ENCODE results near the gene AKAP6. TPM values are rescaled to one million over a fixed set of nuclear protein-coding genes. Genes with fewer than 3 reads are reported as not detected.
A peak's percentile ranks its signal among the peaks of the same experiment; 100 is the strongest.
"Not testable (repeated sequence)": the region's sequence is repeated elsewhere in the genome, so short reads cannot be mapped to it uniquely, and the experiment has no call there.

Gene AKAP6
- total and polyA plus RNA-seq, 4 donors, result 0.42 to 3.2 (median 1.7) TPM

- H3K9ac ChIP-seq (ENCODE audit: low read depth in 1 of 2, low read length in 2 of 2), result no peak overlapping the region
- H3K4me1 ChIP-seq (ENCODE audit: control insufficient read depth in 4 of 4, insufficient read depth in 4 of 4, low read length in 3 of 4), result no peaks in the 10 kb centered on the region
- H3K4me3 ChIP-seq (ENCODE audit: low read depth in 1 of 3, low read length in 3 of 3), result no peak overlapping the region
- H3K9me3 ChIP-seq (ENCODE audit: control insufficient read depth in 4 of 4, low read length in 3 of 4), result no peaks in the 10 kb centered on the region
- no peaks in the 10 kb centered on the region for H3K36me3 ChIP-seq (ENCODE audit: control insufficient read depth in 4 of 4, insufficient read depth in 3 of 4, low read depth in 1 of 4, low read length in 3 of 4)
- DNase-seq (ENCODE audit: low spot score), result no peak
- TF ChIP-seq RXRA (IDR thresholded peaks at IDR 0.05) (no peak), FOXA2 (IDR thresholded peaks at IDR 0.05) (no peak), SP1 (IDR thresholded peaks at IDR 0.05) (no peak), HNF4A (conservative IDR thresholded peaks at IDR 0.05) (no peak), RAD21 (IDR thresholded peaks at IDR 0.05) (no peak)
- TF ChIP-seq, protein P1, sequence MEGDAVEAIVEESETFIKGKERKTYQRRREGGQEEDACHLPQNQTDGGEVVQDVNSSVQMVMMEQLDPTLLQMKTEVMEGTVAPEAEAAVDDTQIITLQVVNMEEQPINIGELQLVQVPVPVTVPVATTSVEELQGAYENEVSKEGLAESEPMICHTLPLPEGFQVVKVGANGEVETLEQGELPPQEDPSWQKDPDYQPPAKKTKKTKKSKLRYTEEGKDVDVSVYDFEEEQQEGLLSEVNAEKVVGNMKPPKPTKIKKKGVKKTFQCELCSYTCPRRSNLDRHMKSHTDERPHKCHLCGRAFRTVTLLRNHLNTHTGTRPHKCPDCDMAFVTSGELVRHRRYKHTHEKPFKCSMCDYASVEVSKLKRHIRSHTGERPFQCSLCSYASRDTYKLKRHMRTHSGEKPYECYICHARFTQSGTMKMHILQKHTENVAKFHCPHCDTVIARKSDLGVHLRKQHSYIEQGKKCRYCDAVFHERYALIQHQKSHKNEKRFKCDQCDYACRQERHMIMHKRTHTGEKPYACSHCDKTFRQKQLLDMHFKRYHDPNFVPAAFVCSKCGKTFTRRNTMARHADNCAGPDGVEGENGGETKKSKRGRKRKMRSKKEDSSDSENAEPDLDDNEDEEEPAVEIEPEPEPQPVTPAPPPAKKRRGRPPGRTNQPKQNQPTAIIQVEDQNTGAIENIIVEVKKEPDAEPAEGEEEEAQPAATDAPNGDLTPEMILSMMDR (IDR thresholded peaks at IDR 0.05; ENCODE audit: low read depth, low read length, missing input control), result no peak
- WGBS, result 93% methylated on average over 3 of the region's 3 CpGs
- no peak overlapping the region for H3K27ac ChIP-seq (ENCODE audit: low read depth in 1 of 2, low read length in 2 of 2)
- H3K27me3 ChIP-seq (ENCODE audit: control insufficient read depth in 4 of 4, insufficient read depth in 4 of 4, low read length in 3 of 4), result no peaks in the 10 kb centered on the region
Observed at GRCh38 chr14:32458720-32459119, 129.6 kb downstream of the AKAP6 start.

GRCh38 chr14:32460267-32460666, 131.2 kb downstream of the AKAP6 start:
- no peak for DNase-seq (ENCODE audit: low spot score)
- Histone ChIP-seq H3K27ac (ENCODE audit: low read depth in 1 of 2, low read length in 2 of 2) (no peak overlapping the region), H3K36me3 (ENCODE audit: control insufficient read depth in 4 of 4, insufficient read depth in 3 of 4, low read depth in 1 of 4, low read length in 3 of 4) (no peaks in the 10 kb centered on the region), H3K4me3 (ENCODE audit: low read depth in 1 of 3, low read length in 3 of 3) (no peak overlapping the region), H3K4me1 (ENCODE audit: control insufficient read depth in 4 of 4, insufficient read depth in 4 of 4, low read length in 3 of 4) (no peaks in the 10 kb centered on the region), H3K27me3 (ENCODE audit: control insufficient read depth in 4 of 4, insufficient read depth in 4 of 4, low read length in 3 of 4) (no peaks in the 10 kb centered on the region), H3K9ac (ENCODE audit: low read depth in 1 of 2, low read length in 2 of 2) (no peak overlapping the region), H3K9me3 (ENCODE audit: control insufficient read depth in 4 of 4, low read length in 3 of 4) (no peaks in the 10 kb centered on the region)
- 91% methylated on average over 4 of the region's 4 CpGs for WGBS
- TF ChIP-seq FOXA1 (IDR thresholded peaks at IDR 0.05), result no peak
- TF ChIP-seq GABPA (IDR thresholded peaks at IDR 0.05 in 1 of 2, conservative IDR thresholded peaks at IDR 0.05 in 1 of 2), result no peak
- no peak for TF ChIP-seq YY1 (IDR thresholded peaks at IDR 0.05)
- no peak for TF ChIP-seq NR2F2 (IDR thresholded peaks at IDR 0.05)
- TF ChIP-seq FOXA2 (IDR thresholded peaks at IDR 0.05), result no peak

- H3K9me3 ChIP-seq (ENCODE audit: control insufficient read depth in 4 of 4, low read length in 3 of 4); H3K27me3 ChIP-seq (ENCODE audit: control insufficient read depth in 4 of 4, insufficient read depth in 4 of 4, low read length in 3 of 4); H3K4me3 ChIP-seq (ENCODE audit: low read depth in 1 of 3, low read length in 3 of 3); H3K4me1 ChIP-seq (ENCODE audit: control insufficient read depth in 4 of 4, insufficient read depth in 4 of 4, low read length in 3 of 4); H3K9ac ChIP-seq (ENCODE audit: low read depth in 1 of 2, low read length in 2 of 2); DNase-seq (ENCODE audit: low spot score); H3K36me3 ChIP-seq (ENCODE audit: control insufficient read depth in 4 of 4, insufficient read depth in 3 of 4, low read depth in 1 of 4, low read length in 3 of 4); H3K27ac ChIP-seq (ENCODE audit: low read depth in 1 of 2, low read length in 2 of 2): not testable (repeated sequence)
- WGBS, result 83% methylated on average over 4 of the region's 4 CpGs
Observed at GRCh38 chr14:32462553-32462952, 133.5 kb downstream of the AKAP6 start.

- H3K9ac ChIP-seq (ENCODE audit: low read depth in 1 of 2, low read length in 2 of 2), result no peak overlapping the region
- H3K9me3 ChIP-seq (ENCODE audit: control insufficient read depth in 4 of 4, low read length in 3 of 4), result no peaks in the 10 kb centered on the region
- 6% methylated on average over 2 of the region's 2 CpGs for WGBS
- DNase-seq (ENCODE audit: low spot score), result no peak
- H3K4me3 ChIP-seq (ENCODE audit: low read depth in 1 of 3, low read length in 3 of 3), result no peak overlapping the region
- no peaks in the 10 kb centered on the region for H3K36me3 ChIP-seq (ENCODE audit: control insufficient read depth in 4 of 4, insufficient read depth in 3 of 4, low read depth in 1 of 4, low read length in 3 of 4)
- H3K27ac ChIP-seq (ENCODE audit: low read depth in 1 of 2, low read length in 2 of 2), result no peak overlapping the region
- no peaks in the 10 kb centered on the region for H3K27me3 ChIP-seq (ENCODE audit: control insufficient read depth in 4 of 4, insufficient read depth in 4 of 4, low read length in 3 of 4)
- H3K4me1 ChIP-seq (ENCODE audit: control insufficient read depth in 4 of 4, insufficient read depth in 4 of 4, low read length in 3 of 4), result peaks cover 3 to 18% (median 12%) of the 10 kb centered on the region in 4 donors
- TF ChIP-seq NR2F2 (IDR thresholded peaks at IDR 0.05), result no peak
- peak; percentile 40 to 74 for TF ChIP-seq JUND (IDR thresholded peaks at IDR 0.05)
- TF ChIP-seq, protein P2, sequence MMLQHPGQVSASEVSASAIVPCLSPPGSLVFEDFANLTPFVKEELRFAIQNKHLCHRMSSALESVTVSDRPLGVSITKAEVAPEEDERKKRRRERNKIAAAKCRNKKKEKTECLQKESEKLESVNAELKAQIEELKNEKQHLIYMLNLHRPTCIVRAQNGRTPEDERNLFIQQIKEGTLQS (IDR thresholded peaks at IDR 0.05), result peak; percentile 42
- TF ChIP-seq HNF4A (conservative IDR thresholded peaks at IDR 0.05), result peak; percentile 56 to 69
- TF ChIP-seq, protein P3, sequence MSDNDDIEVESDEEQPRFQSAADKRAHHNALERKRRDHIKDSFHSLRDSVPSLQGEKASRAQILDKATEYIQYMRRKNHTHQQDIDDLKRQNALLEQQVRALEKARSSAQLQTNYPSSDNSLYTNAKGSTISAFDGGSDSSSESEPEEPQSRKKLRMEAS (IDR thresholded peaks at IDR 0.05), result peak; percentile 41
- no peak for TF ChIP-seq FOXA1 (IDR thresholded peaks at IDR 0.05)
- TF ChIP-seq, protein P1 (IDR thresholded peaks at IDR 0.05; ENCODE audit: low read depth, low read length, missing input control), result no peak
- TF ChIP-seq, protein P4, sequence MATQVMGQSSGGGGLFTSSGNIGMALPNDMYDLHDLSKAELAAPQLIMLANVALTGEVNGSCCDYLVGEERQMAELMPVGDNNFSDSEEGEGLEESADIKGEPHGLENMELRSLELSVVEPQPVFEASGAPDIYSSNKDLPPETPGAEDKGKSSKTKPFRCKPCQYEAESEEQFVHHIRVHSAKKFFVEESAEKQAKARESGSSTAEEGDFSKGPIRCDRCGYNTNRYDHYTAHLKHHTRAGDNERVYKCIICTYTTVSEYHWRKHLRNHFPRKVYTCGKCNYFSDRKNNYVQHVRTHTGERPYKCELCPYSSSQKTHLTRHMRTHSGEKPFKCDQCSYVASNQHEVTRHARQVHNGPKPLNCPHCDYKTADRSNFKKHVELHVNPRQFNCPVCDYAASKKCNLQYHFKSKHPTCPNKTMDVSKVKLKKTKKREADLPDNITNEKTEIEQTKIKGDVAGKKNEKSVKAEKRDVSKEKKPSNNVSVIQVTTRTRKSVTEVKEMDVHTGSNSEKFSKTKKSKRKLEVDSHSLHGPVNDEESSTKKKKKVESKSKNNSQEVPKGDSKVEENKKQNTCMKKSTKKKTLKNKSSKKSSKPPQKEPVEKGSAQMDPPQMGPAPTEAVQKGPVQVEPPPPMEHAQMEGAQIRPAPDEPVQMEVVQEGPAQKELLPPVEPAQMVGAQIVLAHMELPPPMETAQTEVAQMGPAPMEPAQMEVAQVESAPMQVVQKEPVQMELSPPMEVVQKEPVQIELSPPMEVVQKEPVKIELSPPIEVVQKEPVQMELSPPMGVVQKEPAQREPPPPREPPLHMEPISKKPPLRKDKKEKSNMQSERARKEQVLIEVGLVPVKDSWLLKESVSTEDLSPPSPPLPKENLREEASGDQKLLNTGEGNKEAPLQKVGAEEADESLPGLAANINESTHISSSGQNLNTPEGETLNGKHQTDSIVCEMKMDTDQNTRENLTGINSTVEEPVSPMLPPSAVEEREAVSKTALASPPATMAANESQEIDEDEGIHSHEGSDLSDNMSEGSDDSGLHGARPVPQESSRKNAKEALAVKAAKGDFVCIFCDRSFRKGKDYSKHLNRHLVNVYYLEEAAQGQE (IDR thresholded peaks at IDR 0.05), result no peak
- no peak for TF ChIP-seq HNF4G (IDR thresholded peaks at IDR 0.05)
- no peak for TF ChIP-seq EGR1 (IDR thresholded peaks at IDR 0.05; ENCODE audit: low read depth in 2 of 2)
- TF ChIP-seq GABPA (IDR thresholded peaks at IDR 0.05 in 1 of 2, conservative IDR thresholded peaks at IDR 0.05 in 1 of 2), result no peak
- TF ChIP-seq SP1 (IDR thresholded peaks at IDR 0.05), result peak; percentile 12
Observed at GRCh38 chr14:32468955-32469354, 139.9 kb downstream of the AKAP6 start.
